DOHH2 (cell line): Measurements from ENCODE around the gene EGFL8.

Experiments used
- H3F3A ChIP-seq: fragments of 200-600 bp; sonication (generic), shearing (Covaris generic); 2 replicates; pipeline ENCODE4 v1.6.0; 2016; ENCODE audit warnings: antibody characterized with exemption, mild to moderate bottlenecking; ENCODE audit not compliant: control insufficient read depth, insufficient read depth
- H3K27ac ChIP-seq: fragments of 200-600 bp; sonication (generic); 2 replicates; pipeline ENCODE4 v1.5.1; 2014; ENCODE audit warnings: low read depth, mild to moderate bottlenecking, low read length, moderate library complexity
- H3K27me3 ChIP-seq: fragments of 200-600 bp; sonication (generic); 2 replicates; pipeline ENCODE4 v1.6.1; 2014; ENCODE audit warnings: mild to moderate bottlenecking, low read length, mixed read lengths; ENCODE audit not compliant: control insufficient read depth
- H3K36me3 ChIP-seq: fragments of 200-600 bp; sonication (generic); 2 replicates; pipeline ENCODE4 v1.6.1; 2014; ENCODE audit warnings: mild to moderate bottlenecking, low read length, moderate library complexity, mixed read lengths; ENCODE audit not compliant: control insufficient read depth
- H3K4me1 ChIP-seq: fragments of 200-600 bp; sonication (generic); 2 replicates; pipeline ENCODE4 v1.6.1; 2014; ENCODE audit warnings: mild to moderate bottlenecking, low read length, mixed read lengths; ENCODE audit not compliant: control insufficient read depth
- H3K4me2 ChIP-seq: fragments of 200-600 bp; sonication (generic); 2 replicates; pipeline ENCODE4 v1.6.0; 2014; ENCODE audit warnings: mild to moderate bottlenecking, low read length, moderate library complexity
- H3K4me3 ChIP-seq: fragments of 200-600 bp; sonication (generic); 2 replicates; pipeline ENCODE4 v1.5.1; 2014; ENCODE audit warnings: mild to moderate bottlenecking, low read length, mixed read lengths
- H3K79me2 ChIP-seq: fragments of 200-600 bp; sonication (generic); 2 replicates; pipeline ENCODE4 v1.6.1; 2014; ENCODE audit warnings: mild to moderate bottlenecking, low read length, mixed read lengths; ENCODE audit not compliant: control insufficient read depth
- H3K9me2 ChIP-seq: fragments of 200-600 bp; sonication (generic); replicated peaks from 2 replicates; pipeline ENCODE4 v1.6.1; 2014; ENCODE audit warnings: mild to moderate bottlenecking, low read length, mixed read lengths; ENCODE audit not compliant: control insufficient read depth
- H3K9me3 ChIP-seq: fragments of 200-600 bp; sonication (generic); 2 replicates; pipeline ENCODE4 v1.6.1; 2014; ENCODE audit warnings: antibody characterized with exemption, low read length, mixed read lengths; ENCODE audit not compliant: control insufficient read depth, insufficient read depth
- H4K20me1 ChIP-seq: fragments of 200-600 bp; sonication (generic); 2 replicates; pipeline ENCODE4 v1.6.0; 2014; ENCODE audit warnings: low read depth, mild to moderate bottlenecking, antibody characterized with exemption, low read length, moderate library complexity; ENCODE audit not compliant: control insufficient read depth, insufficient read depth
- CTCF ChIP-seq: fragments of 200-600 bp; sonication (generic); IDR thresholded peaks from one replicate; pipeline ENCODE4 v1.5.1; 2014; ENCODE audit warnings: antibody characterized with exemption, mild to moderate bottlenecking, low read depth, low read length; ENCODE audit not compliant: poor library complexity, severe bottlenecking
- EZH2phosphoT487 ChIP-seq: fragments of 200-600 bp; sonication (generic); IDR thresholded peaks from 2 replicates; pipeline ENCODE4 v1.6.1; 2017; ENCODE audit warnings: borderline replicate concordance, mild to moderate bottlenecking, antibody characterized with exemption, low read length, moderate library complexity, mixed read lengths

The EGFL8 gene

GRCh38 chr6:32216998-32217397 is 52.6 kb downstream of the EGFL8 start:
- Histone ChIP-seq H3F3A (no peaks in the 10 kb centered on the region), H3K27ac (no peak overlapping the region), H3K79me2 (no peaks in the 10 kb centered on the region), H3K27me3 (no peaks in the 10 kb centered on the region), H3K4me2 (no peak overlapping the region), H4K20me1 (no peaks in the 10 kb centered on the region), H3K4me1 (peaks cover 12% of the 10 kb centered on the region), H3K9me3 (no peaks in the 10 kb centered on the region), H3K9me2 (no peaks in the 10 kb centered on the region), H3K4me3 (no peak overlapping the region), H3K36me3 (no peaks in the 10 kb centered on the region)
- TF ChIP-seq CTCF: no peak
- TF ChIP-seq EZH2phosphoT487: no peak
